ENCODE measurements around the gene IQSEC1. TPM values are rescaled to one million over a fixed set of nuclear protein-coding genes. Genes with fewer than 3 reads are reported as not detected.

IQSEC1 gene
- polyA plus RNA-seq, 1 donor (not counting 4 experiments of a cell fraction or from before 2014, with no cell fraction given) = 2.8 TPM

DNA sequence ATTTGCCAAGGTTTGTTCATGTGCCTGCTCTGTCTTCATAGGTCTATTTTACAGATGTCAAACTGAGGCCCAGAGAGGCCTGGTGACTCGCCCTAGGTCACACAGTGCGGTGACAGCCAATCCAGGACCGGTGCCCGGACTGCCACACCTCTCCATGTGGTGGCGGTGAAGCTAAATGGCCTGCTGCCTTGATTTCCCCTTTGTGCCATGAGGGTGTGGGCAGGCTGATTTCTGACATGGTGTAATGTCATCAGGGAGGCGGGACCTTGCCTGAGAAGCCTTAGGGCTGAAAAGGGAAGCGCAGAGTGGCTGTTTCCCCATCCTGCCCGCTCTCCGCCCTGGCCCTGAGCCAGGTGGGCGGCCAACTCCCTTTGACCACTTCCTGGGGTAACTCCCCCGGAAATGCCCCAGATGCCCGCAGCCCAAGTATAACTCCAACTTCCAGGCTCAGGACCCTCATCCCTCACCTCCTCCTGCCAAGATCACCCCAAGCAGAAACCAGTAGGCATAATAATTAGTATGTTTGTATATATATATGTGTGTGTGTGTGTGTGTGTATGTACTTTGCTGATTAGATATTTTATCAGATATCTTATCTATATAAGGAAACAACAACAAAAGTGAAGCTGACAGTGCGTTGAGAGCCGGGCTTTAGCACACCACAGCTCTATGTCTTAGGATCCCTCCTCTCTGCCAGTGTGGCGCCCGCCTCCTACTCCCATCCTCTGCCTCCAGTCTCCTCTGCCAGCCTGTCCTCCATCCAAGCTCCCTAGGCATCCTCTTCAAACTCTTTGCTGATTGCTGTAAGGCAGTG is 63.9 kb downstream of the IQSEC1 start:
- DNase-seq (ENCODE audit: low read depth, low spot score) = no peak
- dilution Hi-C loops (cut with MboI; ENCODE audit: extremely low pct_ligation_motif_present, low sequenced_read_pairs) = no loop called here
- Histone ChIP-seq H2AFZ (ENCODE audit: control insufficient read depth, low read length) (no peak overlapping the region), H3K9me3 (ENCODE audit: control insufficient read depth, low read depth, low read length) (no peaks in the 10 kb centered on the region), H3K36me3 (ENCODE audit: control insufficient read depth in 2 of 2, extremely low read depth in 1 of 2, insufficient read depth in 2 of 2, low read length in 2 of 2) (no peaks in the 10 kb centered on the region), H3K9me1 (ENCODE audit: control insufficient read depth, extremely low read depth, insufficient read depth, low read length) (no peaks in the 10 kb centered on the region), H3K79me2 (ENCODE audit: control insufficient read depth, insufficient read depth, low read length) (no peaks in the 10 kb centered on the region), H3K4me2 (ENCODE audit: control insufficient read depth, extremely low read depth, insufficient read depth, low read depth, low read length) (no peak overlapping the region), H3K27ac (ENCODE audit: control insufficient read depth, insufficient read depth, low read length) (no peak overlapping the region), H3K9ac (ENCODE audit: control insufficient read depth, extremely low read depth, insufficient read depth, low read length) (no peak overlapping the region), H3K4me3 (ENCODE audit: control insufficient read depth in 2 of 3, extremely low read depth in 1 of 3, insufficient read depth in 2 of 3, low read depth in 1 of 3, low read length in 3 of 3) (no peak overlapping the region), H3K27me3 (ENCODE audit: control insufficient read depth, extremely low read depth, insufficient read depth, low read length) (peaks cover 19% of the 10 kb centered on the region), H3K4me1 (ENCODE audit: control insufficient read depth, extremely low read depth, insufficient read depth, low read length) (no peaks in the 10 kb centered on the region), H4K20me1 (ENCODE audit: control insufficient read depth, extremely low read depth, insufficient read depth, low read length) (no peaks in the 10 kb centered on the region)
- no peak for FAIRE-seq
- TF ChIP-seq EZH2 (IDR thresholded peaks at IDR 0.05; ENCODE audit: low read length) = no peak
- TF ChIP-seq, protein P1, sequence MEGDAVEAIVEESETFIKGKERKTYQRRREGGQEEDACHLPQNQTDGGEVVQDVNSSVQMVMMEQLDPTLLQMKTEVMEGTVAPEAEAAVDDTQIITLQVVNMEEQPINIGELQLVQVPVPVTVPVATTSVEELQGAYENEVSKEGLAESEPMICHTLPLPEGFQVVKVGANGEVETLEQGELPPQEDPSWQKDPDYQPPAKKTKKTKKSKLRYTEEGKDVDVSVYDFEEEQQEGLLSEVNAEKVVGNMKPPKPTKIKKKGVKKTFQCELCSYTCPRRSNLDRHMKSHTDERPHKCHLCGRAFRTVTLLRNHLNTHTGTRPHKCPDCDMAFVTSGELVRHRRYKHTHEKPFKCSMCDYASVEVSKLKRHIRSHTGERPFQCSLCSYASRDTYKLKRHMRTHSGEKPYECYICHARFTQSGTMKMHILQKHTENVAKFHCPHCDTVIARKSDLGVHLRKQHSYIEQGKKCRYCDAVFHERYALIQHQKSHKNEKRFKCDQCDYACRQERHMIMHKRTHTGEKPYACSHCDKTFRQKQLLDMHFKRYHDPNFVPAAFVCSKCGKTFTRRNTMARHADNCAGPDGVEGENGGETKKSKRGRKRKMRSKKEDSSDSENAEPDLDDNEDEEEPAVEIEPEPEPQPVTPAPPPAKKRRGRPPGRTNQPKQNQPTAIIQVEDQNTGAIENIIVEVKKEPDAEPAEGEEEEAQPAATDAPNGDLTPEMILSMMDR (optimal IDR thresholded peaks at IDR 0.05 in 1 of 3, IDR thresholded peaks at IDR 0.05 in 1 of 3, conservative IDR thresholded peaks at IDR 0.05 in 1 of 3; ENCODE audit: extremely low read depth in 1 of 3, insufficient read depth in 2 of 3, low read length in 3 of 3) = no peak

DNA sequence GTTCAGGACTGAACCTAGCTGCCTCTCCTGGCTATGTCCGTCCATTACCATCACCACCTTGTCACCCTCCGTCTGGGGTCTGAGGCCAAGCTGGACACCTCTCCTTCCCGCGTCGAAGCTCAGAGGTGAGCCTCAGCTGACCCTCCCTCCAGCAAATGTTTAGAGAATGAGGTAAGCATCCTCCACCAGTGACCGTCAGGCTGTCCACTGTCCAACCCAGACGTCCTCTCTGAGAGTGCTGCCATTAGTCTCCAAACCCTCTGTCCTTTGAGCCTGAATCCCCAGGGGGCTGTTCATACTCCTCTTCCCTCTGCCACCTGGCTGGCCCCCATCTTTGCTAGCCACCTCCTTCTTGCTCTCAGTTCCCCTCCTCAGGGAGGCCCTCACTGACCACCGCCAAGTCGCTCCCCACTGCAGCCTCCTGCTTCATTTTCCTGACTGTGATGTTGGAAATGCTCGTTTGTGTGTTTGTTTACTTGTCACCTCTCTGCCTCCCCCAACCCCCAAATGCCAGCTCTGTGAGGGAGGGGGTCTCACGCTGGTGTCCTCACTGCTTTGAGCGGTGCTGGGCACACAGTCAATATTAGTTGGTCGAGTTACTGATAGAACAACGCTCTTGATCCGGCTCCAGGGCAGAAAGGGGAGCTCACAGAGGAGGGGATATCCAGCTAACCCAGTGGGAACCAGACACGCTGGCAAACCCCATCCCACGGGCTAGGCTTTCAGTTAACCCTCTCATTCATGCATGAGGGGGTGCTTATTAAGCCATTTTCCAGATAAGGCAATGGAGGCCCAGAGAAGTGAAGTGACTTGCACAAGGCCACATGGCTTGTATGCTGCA is 64.9 kb downstream of the IQSEC1 start:
- H2AFZ ChIP-seq (ENCODE audit: control insufficient read depth, low read length) = no peak overlapping the region
- H3K4me2 ChIP-seq (ENCODE audit: control insufficient read depth, extremely low read depth, insufficient read depth, low read depth, low read length) = no peak overlapping the region
- dilution Hi-C loops (cut with MboI; ENCODE audit: extremely low pct_ligation_motif_present, low sequenced_read_pairs) = no loop called here
- H3K36me3 ChIP-seq (ENCODE audit: control insufficient read depth in 2 of 2, extremely low read depth in 1 of 2, insufficient read depth in 2 of 2, low read length in 2 of 2) = no peaks in the 10 kb centered on the region
- H3K9me3 ChIP-seq (ENCODE audit: control insufficient read depth, low read depth, low read length) = no peaks in the 10 kb centered on the region
- H3K27me3 ChIP-seq (ENCODE audit: control insufficient read depth, extremely low read depth, insufficient read depth, low read length) = peaks cover 19% of the 10 kb centered on the region
- no peak overlapping the region for H3K9ac ChIP-seq (ENCODE audit: control insufficient read depth, extremely low read depth, insufficient read depth, low read length)
- TF ChIP-seq, protein P1 (optimal IDR thresholded peaks at IDR 0.05 in 1 of 3, IDR thresholded peaks at IDR 0.05 in 1 of 3, conservative IDR thresholded peaks at IDR 0.05 in 1 of 3; ENCODE audit: extremely low read depth in 1 of 3, insufficient read depth in 2 of 3, low read length in 3 of 3) = no peak
- TF ChIP-seq EZH2 (IDR thresholded peaks at IDR 0.05; ENCODE audit: low read length) = no peak
- H3K4me3 ChIP-seq (ENCODE audit: control insufficient read depth in 2 of 3, extremely low read depth in 1 of 3, insufficient read depth in 2 of 3, low read depth in 1 of 3, low read length in 3 of 3) = no peak overlapping the region
- DNase-seq (ENCODE audit: low read depth, low spot score) (no peak), FAIRE-seq (no peak)
- no peaks in the 10 kb centered on the region for H4K20me1 ChIP-seq (ENCODE audit: control insufficient read depth, extremely low read depth, insufficient read depth, low read length)
- no peaks in the 10 kb centered on the region for H3K4me1 ChIP-seq (ENCODE audit: control insufficient read depth, extremely low read depth, insufficient read depth, low read length)
- H3K9me1 ChIP-seq (ENCODE audit: control insufficient read depth, extremely low read depth, insufficient read depth, low read length) = no peaks in the 10 kb centered on the region
- no peaks in the 10 kb centered on the region for H3K79me2 ChIP-seq (ENCODE audit: control insufficient read depth, insufficient read depth, low read length)
- H3K27ac ChIP-seq (ENCODE audit: control insufficient read depth, insufficient read depth, low read length) = no peak overlapping the region
